ENCODE results near the gene HSBP1. TPM values are rescaled to one million over a fixed set of nuclear protein-coding genes. Genes with fewer than 3 reads are reported as not detected.

The HSBP1 gene
- total and polyA plus RNA-seq, 12 donors, result 86.7 to 178 (median 155) TPM

DNA sequence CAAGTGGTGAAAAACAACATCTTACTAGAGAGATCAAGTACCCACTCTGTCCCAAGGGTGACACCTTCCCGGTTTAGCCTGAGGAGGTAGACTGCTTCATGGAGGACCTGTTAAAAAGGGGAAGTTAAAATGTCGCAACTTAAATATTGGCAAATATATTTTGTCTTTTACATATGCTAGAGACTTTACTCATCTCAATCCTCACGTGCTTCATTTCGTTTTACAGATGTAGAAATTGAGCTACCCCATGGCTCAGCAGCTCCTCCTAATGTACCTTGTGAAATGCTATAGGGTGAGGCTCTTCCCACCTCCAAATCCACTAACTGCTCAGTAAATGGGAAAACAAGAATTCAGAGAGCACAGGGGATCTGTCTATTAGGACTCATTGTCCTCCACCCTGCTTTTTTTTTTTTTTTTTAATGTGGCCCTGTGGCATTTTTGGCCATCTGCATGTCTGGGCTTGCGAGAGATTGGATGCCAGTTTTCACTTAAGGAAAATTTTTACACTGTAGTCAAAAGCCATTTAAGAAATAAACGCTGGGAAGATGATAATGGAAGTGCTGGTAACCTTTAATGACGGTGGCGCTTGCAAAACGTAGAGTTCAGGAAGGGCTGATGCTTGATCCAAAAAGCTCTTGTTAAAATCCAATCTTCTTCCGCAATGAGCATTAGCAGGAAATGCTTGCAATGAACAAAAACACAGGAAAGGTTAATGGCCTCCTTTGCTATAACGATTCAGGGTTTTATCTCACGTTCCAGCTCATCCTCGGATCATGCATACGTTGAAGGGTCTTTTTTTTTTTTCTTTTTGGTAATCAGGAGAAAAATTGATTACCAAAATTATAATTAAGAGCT is 39.8 kb downstream of the HSBP1 start:
- Histone ChIP-seq H3K27ac (no peak overlapping the region), H3K4me1 (peaks cover 0 to 18% (median 0%) of the 10 kb centered on the region in 9 donors), H3K4me3 (no peak overlapping the region), H3K9me3 (no peaks in the 10 kb centered on the region), H3K27me3 (peaks cover 0 to 7% (median 0%) of the 10 kb centered on the region in 7 donors), H3K36me3 (no peaks in the 10 kb centered on the region)
- DNase-seq (no peak), ATAC-seq (no peak)
- intact Hi-C loops (cut with DNase I), result no loop called here
- 67 to 71% methylated on average over 14 of the region's 14 CpGs for WGBS, 2 donors
- TF ChIP-seq CTCF (IDR thresholded peaks at IDR 0.05), result no peak

DNA sequence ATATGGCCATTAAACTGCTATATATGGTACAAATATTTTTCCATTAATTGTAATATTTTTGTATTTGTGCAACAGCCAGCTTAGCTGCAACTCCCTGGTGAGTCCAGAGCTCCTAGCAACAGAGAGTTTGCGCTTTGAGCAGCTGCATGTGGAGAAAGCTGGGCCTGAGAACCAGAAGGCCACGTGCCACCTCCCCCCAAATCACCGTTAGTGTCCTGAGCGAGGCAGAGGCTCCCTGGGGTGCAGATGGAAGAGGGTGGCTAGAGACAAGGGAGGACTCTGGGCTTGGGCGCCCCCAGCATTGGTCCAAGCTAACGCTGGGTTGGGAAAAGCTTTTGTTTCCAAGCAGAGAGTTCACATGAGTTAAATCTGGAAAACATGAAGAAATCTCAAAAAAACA is 41.6 kb downstream of the HSBP1 start:
- Histone ChIP-seq H3K9me3 (no peaks in the 10 kb centered on the region), H3K4me3 (no peak overlapping the region), H3K4me1 (peaks cover 0 to 10% (median 0%) of the 10 kb centered on the region in 9 donors), H3K27ac (peak overlapping the region in 3 of 10 donors; percentile 5 to 18 (median 13)), H3K27me3 (peaks cover 0 to 7% (median 0%) of the 10 kb centered on the region in 7 donors), H3K36me3 (no peaks in the 10 kb centered on the region)
- peak in 1 of 2 donors; percentile 34 for DNase-seq
- TF ChIP-seq CTCF (IDR thresholded peaks at IDR 0.05), result no peak
- intact Hi-C loops (cut with DNase I), result no loop called here
- WGBS, 2 donors, result 67 to 73% methylated on average over 6 of the region's 6 CpGs
- ATAC-seq, result peak in 6 of 8 donors; percentile 26 to 82 (median 72)

GRCh38 chr16:83850947-83851346 is 43.2 kb downstream of the HSBP1 start:
- 90% methylated on average over 5 of the region's 5 CpGs for WGBS, 2 donors
- Histone ChIP-seq H3K27me3 (peaks cover 0 to 7% (median 0%) of the 10 kb centered on the region in 7 donors), H3K27ac (no peak overlapping the region), H3K36me3 (no peaks in the 10 kb centered on the region), H3K9me3 (no peaks in the 10 kb centered on the region), H3K4me3 (no peak overlapping the region), H3K4me1 (peaks cover 0 to 10% (median 0%) of the 10 kb centered on the region in 9 donors)
- TF ChIP-seq CTCF (IDR thresholded peaks at IDR 0.05), result no peak
- no peak for DNase-seq
- ATAC-seq, result no peak
- intact Hi-C loops (cut with DNase I), result no loop called here

GRCh38 chr16:83851473-83851872 is 43.7 kb downstream of the HSBP1 start:
- TF ChIP-seq CTCF (IDR thresholded peaks at IDR 0.05), result no peak
- intact Hi-C loops (cut with DNase I), result no loop called here
- ATAC-seq, result no peak
- no peaks in the 10 kb centered on the region for H3K9me3 ChIP-seq
- no peak overlapping the region for H3K27ac ChIP-seq
- H3K4me3 ChIP-seq, result no peak overlapping the region
- peaks cover 0 to 10% (median 0%) of the 10 kb centered on the region in 9 donors for H3K4me1 ChIP-seq
- no peaks in the 10 kb centered on the region for H3K36me3 ChIP-seq
- peaks cover 0 to 7% (median 0%) of the 10 kb centered on the region in 7 donors for H3K27me3 ChIP-seq
- DNase-seq, result no peak
- WGBS, 2 donors, result 92 to 95% methylated on average over 4 of the region's 4 CpGs
